K562 (cell line): ENCODE results near the gene PRF1. TPM values are rescaled to one million over a fixed set of nuclear protein-coding genes. Genes with fewer than 3 reads are reported as not detected.

ENCODE experiments used
- ATAC-seq: fragments of 200-7000 bp; cut with Tn5 transposase; 3 replicates; pipeline ENCODE4 v1.9.1; 2020; ENCODE audit warnings: moderate library complexity
- BruUV-seq: library from RNA; stranded (reverse); fragments of 400-500 nt; replicated peaks from 2 replicates; lab custom pipeline; 2021; lab: Mats Ljungman, UMichigan
- CTCF ChIA-PET: fragments of 300-600 bp; formaldehyde crosslinking; extraction: SDS; loops from one replicate; lab custom pipeline; 2021; ENCODE audit warnings: low intra/inter-chr PET ratio; lab: Yijun Ruan, JAX
- POLR2A ChIA-PET: fragments of 300-600, 350-650 bp; sonication (Branson Sonifier 250); formaldehyde crosslinking; extraction: SDS; loops from one replicate; lab custom pipeline; 2021; ENCODE audit warnings: antibody characterized with exemption, inconsistent platforms; lab: Yijun Ruan, JAX
- DNase-seq, 4 experiments: peaks; one replicate each; pipeline versions ENCODE4 v3.0.0 to v3.0.0-alpha.2; 2011 to 2018; ENCODE audit warnings: low spot score in 3 of 4, mixed read lengths in 3 of 4; ENCODE audit errors: extremely low read depth in 1 of 4
- FAIRE-seq: peaks from 2 replicates; lab custom pipeline; 2011; peaks lifted over from hg19 to GRCh38; lab: Jason Lieb, UNC
- H2AFZ ChIP-seq: 2 replicates; pipeline ENCODE4 v1.6.0; 2011; ENCODE audit warnings: low read depth, low read length, control low read depth, inconsistent platforms
- H3K27ac ChIP-seq: fragments of 200-600 bp; 3 replicates; pipeline ENCODE4 v1.8.0; 2011; ENCODE audit warnings: low read depth, mild to moderate bottlenecking, control low read depth, inconsistent platforms, low read length, moderate library complexity, mixed read lengths; ENCODE audit errors: extremely low read depth
- H3K27me3 ChIP-seq, 2 experiments: fragments of 300-600 bp in 1 of 2; 2 replicates in 1 of 2; 3 replicates in 1 of 2; pipeline versions ENCODE4 v1.6.0 to v1.8.0; 2011; ENCODE audit warnings: inconsistent platforms in 2 of 2, low read length in 2 of 2, mild to moderate bottlenecking in 1 of 2, mixed read lengths in 1 of 2, moderate library complexity in 1 of 2; ENCODE audit not compliant: control insufficient read depth in 2 of 2, insufficient read depth in 2 of 2
- H3K36me3 ChIP-seq: fragments of 300-600 bp; 3 replicates; pipeline ENCODE4 v1.8.0; 2011; ENCODE audit warnings: mild to moderate bottlenecking, low read length, inconsistent platforms; ENCODE audit not compliant: control insufficient read depth, insufficient read depth
- H3K4me1 ChIP-seq, 2 experiments: fragments of 200-600 bp in 1 of 2; replicated peaks in 1 of 2; 2 replicates in 1 of 2; 3 replicates in 1 of 2; pipeline versions ENCODE4 v1.5.1 to v1.8.0; 2011; ENCODE audit warnings: inconsistent platforms in 2 of 2, low read length in 2 of 2, mild to moderate bottlenecking in 1 of 2, mixed read lengths in 1 of 2, moderate library complexity in 1 of 2; ENCODE audit not compliant: control insufficient read depth in 2 of 2, insufficient read depth in 2 of 2
- H3K4me2 ChIP-seq: 2 replicates; pipeline ENCODE4 v1.6.1; 2011; ENCODE audit warnings: low read length, control low read depth, inconsistent platforms, mixed read lengths; ENCODE audit not compliant: insufficient read depth
- H3K4me3 ChIP-seq: fragments of 200-600 bp; sonication (generic), shearing (Covaris generic); 2 replicates; pipeline ENCODE4 v1.5.1; 2016; ENCODE audit warnings: control low read depth, inconsistent platforms
- H3K79me2 ChIP-seq: fragments of 200-600 bp; 3 replicates; pipeline ENCODE4 v1.8.0; 2011; ENCODE audit warnings: low read length, inconsistent platforms; ENCODE audit not compliant: control insufficient read depth, insufficient read depth
- H3K9ac ChIP-seq, 2 experiments: 2 replicates each; pipeline versions ENCODE4 v1.6.0 to v1.6.1; 2011; ENCODE audit warnings: low read depth in 2 of 2, low read length in 2 of 2, control low read depth in 1 of 2, inconsistent platforms in 1 of 2, mild to moderate bottlenecking in 1 of 2, mixed read lengths in 1 of 2; ENCODE audit not compliant: insufficient read depth in 1 of 2
- H3K9me1 ChIP-seq: one replicate; pipeline ENCODE4 v1.6.0; 2011; ENCODE audit warnings: inconsistent platforms, mild to moderate bottlenecking, low read length, moderate library complexity; ENCODE audit not compliant: control insufficient read depth, insufficient read depth
- H3K9me3 ChIP-seq: replicated peaks from 2 replicates; pipeline ENCODE4 v1.5.1; 2011; ENCODE audit warnings: low read depth, low read length, inconsistent platforms; ENCODE audit not compliant: control insufficient read depth, insufficient read depth
- H4K20me1 ChIP-seq: replicated peaks from 2 replicates; pipeline ENCODE4 v1.6.1; 2011; ENCODE audit warnings: low read length, inconsistent platforms, mixed read lengths; ENCODE audit not compliant: control insufficient read depth, insufficient read depth
- CEBPG ChIP-seq, 3 experiments: fragments of 200-800 bp in 1 of 3; sonication (Bioruptor generic) in 1 of 3; sonication (generic) in 1 of 3; formaldehyde crosslinking in 1 of 3; IDR thresholded peaks in 2 of 3; conservative IDR thresholded peaks in 1 of 3; 2 replicates each; pipeline versions ENCODE4 v1.6.1 to v1.8.0; 2016 to 2022; ENCODE audit warnings: missing compliant biosample characterization in 2 of 3, missing genetic modification characterization in 2 of 3, mild to moderate bottlenecking in 1 of 3, missing genetic modification reagents in 1 of 3
- KLF16 ChIP-seq: IDR thresholded peaks from 2 replicates; pipeline ENCODE4 v1.6.1; 2016; ENCODE audit warnings: antibody characterized with exemption
- MAZ ChIP-seq, 2 experiments: fragments of 450-650 bp in 1 of 2; sonication (generic) in 1 of 2; formaldehyde crosslinking; IDR thresholded peaks in 1 of 2; conservative IDR thresholded peaks in 1 of 2; 2 replicates each; pipeline versions ENCODE4 v1.4.0 to v1.5.0; 2020; ENCODE audit warnings: mild to moderate bottlenecking in 1 of 2, missing genetic modification reagents in 1 of 2
- MEF2D ChIP-seq: conservative IDR thresholded peaks from 2 replicates; pipeline ENCODE4 v1.6.1; 2016; ENCODE audit warnings: low read depth, missing genetic modification characterization, missing compliant biosample characterization
- PTBP1 ChIP-seq: fragments of 200-400 bp; formaldehyde crosslinking; IDR thresholded peaks from 2 replicates; pipeline ENCODE4 v1.6.1; 2017; ENCODE audit warnings: low read depth, low read length
- RBM34 ChIP-seq: fragments of 200-400 bp; formaldehyde crosslinking; IDR thresholded peaks from 2 replicates; pipeline ENCODE4 v1.6.1; 2018; ENCODE audit warnings: low read length, borderline replicate concordance; ENCODE audit not compliant: insufficient read depth
- RBM39 ChIP-seq: fragments of 200-400 bp; formaldehyde crosslinking; optimal IDR thresholded peaks from 2 replicates; pipeline ENCODE3; 2018; ENCODE audit warnings: low read depth, low read length
- SIN3A ChIP-seq, 2 experiments: fragments of 150-350 bp in 1 of 2; IDR thresholded peaks; 2 replicates each; pipeline ENCODE4 v1.6.1; 2011 to 2016; ENCODE audit warnings: borderline replicate concordance in 2 of 2, low read depth in 2 of 2, low read length in 2 of 2, mild to moderate bottlenecking in 2 of 2, moderate library complexity in 2 of 2; ENCODE audit not compliant: control insufficient read depth in 1 of 2
- SLC30A9 ChIP-seq: fragments of 250-450 bp; sonication (Bioruptor Pico); IDR thresholded peaks from 2 replicates; pipeline ENCODE4 v1.8.0; 2022; ENCODE audit warnings: mild to moderate bottlenecking, moderate library complexity
- ZNF212 ChIP-seq: fragments of 450-650 bp; formaldehyde crosslinking; IDR thresholded peaks from 2 replicates; pipeline ENCODE4 v1.4.0; 2020; ENCODE audit warnings: mild to moderate bottlenecking
- ZNF354B ChIP-seq: fragments of 250-450 bp; sonication (Bioruptor Pico); IDR thresholded peaks from 2 replicates; pipeline ENCODE4 v1.4.0; 2020
- ZNF740 ChIP-seq, 3 experiments: fragments of 200-800 bp in 1 of 3; sonication (Bioruptor generic) in 1 of 3; sonication (generic) in 1 of 3; formaldehyde crosslinking in 1 of 3; IDR thresholded peaks; 2 replicates each; pipeline versions ENCODE4 v1.6.1 to v1.8.0; 2016 to 2022; ENCODE audit warnings: mild to moderate bottlenecking in 2 of 3, missing compliant biosample characterization in 2 of 3, missing genetic modification characterization in 2 of 3, missing genetic modification reagents in 1 of 3
- WGBS: fragments of 100-300 bp; shearing (Covaris generic); methylation state at CpG from one replicate; pipeline ENCODE4 v1.1.6; 2016; ENCODE audit warnings: low coverage, mixed read lengths; ENCODE audit not compliant: insufficient coverage; ENCODE audit errors: missing lambda C conversion rate; 5-methylcytosine and 5-hydroxymethylcytosine counted together
- in situ Hi-C: fragments of 300-500 bp; cut with MboI; formaldehyde crosslinking; loops from 4 replicates; pipeline ENCODE4 v1.15.0; 2018; ENCODE audit warnings: inconsistent platforms, mixed read lengths
- intact Hi-C: fragments of 100-400 bp; cut with micrococcal nuclease; formaldehyde crosslinking; loops from 2 replicates; pipeline ENCODE4 v1.14.2; 2022
- polyA plus RNA-seq, 8 experiments: library from polyadenylated mRNA; depleted of rRNA in 4 of 8; stranded (reverse) in 5 of 8; unstranded in 3 of 8; fragments of >200 nt; fragmentation: Nextera tagmentation in 2 of 8; fragmentation: Illumina TruSeq in 1 of 8; extraction: Ambion mirVana in 2 of 8; extraction: Trizol in 1 of 8; gene quantifications; 2 replicates each; pipeline versions ENCODE4 v1.2.1 to v1.2.3, GENCODE V29; 2011 to 2014; ENCODE audit warnings: inconsistent platforms in 1 of 8, missing spikeins in 1 of 8
- total RNA-seq, 7 experiments: library from RNA; depleted of rRNA in 6 of 7; stranded (reverse); fragments of >200 nt in 6 of 7; fragmentation: Illumina TruSeq in 2 of 7; extraction: Trizol in 2 of 7; gene quantifications; 2 replicates each; pipeline versions ENCODE4 v1.2.1 to v1.2.3, GENCODE V29; 2011 to 2021; ENCODE audit warnings: low replicate concordance in 1 of 7
- TF ChIP-seq, protein P1 (sequence below): fragments of 450-650 bp; conservative IDR thresholded peaks from 2 replicates; pipeline ENCODE4 v1.6.1; 2016; ENCODE audit warnings: missing genetic modification characterization, low read depth, mild to moderate bottlenecking, missing compliant biosample characterization, moderate library complexity
- TF ChIP-seq, protein P2 (sequence below), 2 experiments: fragments of 450-650 bp; conservative IDR thresholded peaks; 2 replicates each; pipeline ENCODE4 v1.6.1; 2017; ENCODE audit warnings: mild to moderate bottlenecking in 2 of 2, moderate library complexity in 2 of 2

PRF1 gene
- total and polyA plus RNA-seq, 9 of the 15 experiments (the other 6 are each of a cell fraction or from before 2014, with no cell fraction given) = 3.8 to 8.6 (median 6.3) TPM

GRCh38 chr10:70600512-70601395, 1.8 kb downstream of the PRF1 start:
- Histone ChIP-seq H3K9ac (peak overlapping the region; percentile 30 to 72; a peak in 3 of 4 replicates), H3K4me3 (no peak overlapping the region), H3K79me2 (no peaks in the 10 kb centered on the region; the same call in 2 of the 3 replicates), H3K36me3 (no peaks in the 10 kb centered on the region), H2AFZ (peak overlapping the region; percentile 49), H3K9me3 (no peaks in the 10 kb centered on the region), H3K27ac (peak overlapping the region; percentile 28; the same call in 2 of the 3 replicates), H4K20me1 (no peaks in the 10 kb centered on the region), H3K9me1 (no peaks in the 10 kb centered on the region), H3K4me1 (peaks cover 73 to 74% of the 10 kb centered on the region in 2 experiments), H3K4me2 (peak overlapping the region; percentile 54; the same call in 1 of the 2 replicates), H3K27me3 (no peaks in the 10 kb centered on the region)
- ATAC-seq (peak; percentile 31), DNase-seq (peak in 3 of 4 experiments; percentile 42 to 63 (median 61)), FAIRE-seq (no peak)
- in situ Hi-C loops = no loop called here
- CTCF ChIA-PET = no interaction called here
- intact Hi-C loops = no loop called here
- 81% methylated on average over 24 of the region's 24 CpGs for WGBS
- POLR2A ChIA-PET = interaction anchor here (0.6 to 1.1 kb wide), 3 partner anchors 9 to 45 kb away, joined by 3 read pairs; no protein-coding TSS in a partner anchor
- BruUV-seq = no TSS peak
- TF ChIP-seq ZNF740 (CRISPR knock-in tag; IDR thresholded peaks at IDR 0.05) = no peak
- TF ChIP-seq ZNF740 (tag; IDR thresholded peaks at IDR 0.05) = no peak
- TF ChIP-seq PTBP1 = no peak
- no peak for TF ChIP-seq SIN3A (IDR thresholded peaks at IDR 0.05; ENCODE audit: borderline replicate concordance in 2 of 2, control insufficient read depth in 1 of 2, low read depth in 2 of 2, low read length in 2 of 2)
- no peak for TF ChIP-seq KLF16
- TF ChIP-seq ZNF212 = no peak
- TF ChIP-seq CEBPG (CRISPR knock-in tag; IDR thresholded peaks at IDR 0.05) = no peak
- no peak for TF ChIP-seq CEBPG (tag; conservative IDR thresholded peaks at IDR 0.05 in 1 of 2, IDR thresholded peaks at IDR 0.05 in 1 of 2)
- no peak for TF ChIP-seq MAZ (CRISPR knock-in tag; conservative IDR thresholded peaks at IDR 0.05 in 1 of 2, IDR thresholded peaks at IDR 0.05 in 1 of 2)
- TF ChIP-seq RBM39 = no peak
- TF ChIP-seq MEF2D (tag) = 0 out of 2 replicates have a peak, but pooled peaks have one; percentile 26
- no peak for TF ChIP-seq ZNF354B
- TF ChIP-seq SLC30A9 = no peak
- TF ChIP-seq, protein P1, sequence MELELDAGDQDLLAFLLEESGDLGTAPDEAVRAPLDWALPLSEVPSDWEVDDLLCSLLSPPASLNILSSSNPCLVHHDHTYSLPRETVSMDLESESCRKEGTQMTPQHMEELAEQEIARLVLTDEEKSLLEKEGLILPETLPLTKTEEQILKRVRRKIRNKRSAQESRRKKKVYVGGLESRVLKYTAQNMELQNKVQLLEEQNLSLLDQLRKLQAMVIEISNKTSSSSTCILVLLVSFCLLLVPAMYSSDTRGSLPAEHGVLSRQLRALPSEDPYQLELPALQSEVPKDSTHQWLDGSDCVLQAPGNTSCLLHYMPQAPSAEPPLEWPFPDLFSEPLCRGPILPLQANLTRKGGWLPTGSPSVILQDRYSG (tag) = no peak
- TF ChIP-seq, protein P2, sequence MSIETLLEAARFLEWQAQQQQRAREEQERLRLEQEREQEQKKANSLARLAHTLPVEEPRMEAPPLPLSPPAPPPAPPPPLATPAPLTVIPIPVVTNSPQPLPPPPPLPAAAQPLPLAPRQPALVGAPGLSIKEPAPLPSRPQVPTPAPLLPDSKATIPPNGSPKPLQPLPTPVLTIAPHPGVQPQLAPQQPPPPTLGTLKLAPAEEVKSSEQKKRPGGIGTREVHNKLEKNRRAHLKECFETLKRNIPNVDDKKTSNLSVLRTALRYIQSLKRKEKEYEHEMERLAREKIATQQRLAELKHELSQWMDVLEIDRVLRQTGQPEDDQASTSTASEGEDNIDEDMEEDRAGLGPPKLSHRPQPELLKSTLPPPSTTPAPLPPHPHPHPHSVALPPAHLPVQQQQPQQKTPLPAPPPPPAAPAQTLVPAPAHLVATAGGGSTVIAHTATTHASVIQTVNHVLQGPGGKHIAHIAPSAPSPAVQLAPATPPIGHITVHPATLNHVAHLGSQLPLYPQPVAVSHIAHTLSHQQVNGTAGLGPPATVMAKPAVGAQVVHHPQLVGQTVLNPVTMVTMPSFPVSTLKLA (conservative IDR thresholded peaks at IDR 0.05) = peak in 1 of 2 experiments; percentile 17; a peak in 1 of 4 replicates
- no peak for TF ChIP-seq RBM34
